Spleen (tissue), 7 donors: ENCODE measurements around the gene C1QBP.

Experiments
- POLR2A ChIP-seq, 3 donors: fragments of 450-650 bp; IDR thresholded peaks; one replicate each; pipeline ENCODE4 v1.5.1; 2017; ENCODE audit warnings: antibody characterized with exemption in 3 of 3, mild to moderate bottlenecking in 1 of 3
- POLR2AphosphoS5 ChIP-seq, 3 donors: sonication (generic); formaldehyde crosslinking; IDR thresholded peaks; one replicate each; pipeline ENCODE4 v1.5.1; 2017; ENCODE audit warnings: antibody characterized with exemption in 3 of 3
- TF ChIP-seq, protein P1 (sequence below), 11 experiments: fragments of 200-600 bp in 7 of 11; fragments of 450-650 bp in 4 of 11; sonication (generic) in 4 of 11; IDR thresholded peaks in 8 of 11; conservative IDR thresholded peaks in 3 of 11; 1 replicate in 7 of 11; 2 replicates in 4 of 11; pipeline versions ENCODE4 v1.4.0 to v1.8.0; 2016 to 2021; ENCODE audit warnings: antibody characterized with exemption in 11 of 11, inconsistent platforms in 4 of 11, mild to moderate bottlenecking in 1 of 11
- donor health status: DM: no; HTN: no; CAD: no; lungs with moderate emphysema.
- donor health status: DM: no; HTN: no; CAD: no.
- donor health status: DM: no; HTN: no; CAD: no.

DNA sequence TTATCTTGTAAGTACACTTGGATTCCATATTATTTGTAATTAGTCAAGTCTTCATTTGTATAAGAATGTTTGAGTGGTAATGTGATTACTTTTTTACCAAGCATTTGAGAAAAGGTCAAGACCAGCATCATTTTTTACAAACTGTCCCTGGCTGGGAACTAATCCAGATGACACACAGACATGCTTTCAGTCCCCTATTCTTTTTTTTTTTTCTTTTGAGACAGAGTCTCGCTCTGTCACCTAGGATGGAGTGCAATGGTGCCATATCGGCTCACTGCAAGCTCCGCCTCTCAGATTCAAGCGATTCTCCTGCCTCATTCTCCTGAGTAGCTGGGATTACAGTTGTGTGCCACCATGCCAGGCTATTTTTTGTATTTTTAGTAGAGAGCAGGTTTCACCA, 42.5 kb upstream of the C1QBP start:
- TF ChIP-seq POLR2A (IDR thresholded peaks at IDR 0.05) (no peak), POLR2AphosphoS5 (IDR thresholded peaks at IDR 0.05) (no peak)
- TF ChIP-seq, protein P1, sequence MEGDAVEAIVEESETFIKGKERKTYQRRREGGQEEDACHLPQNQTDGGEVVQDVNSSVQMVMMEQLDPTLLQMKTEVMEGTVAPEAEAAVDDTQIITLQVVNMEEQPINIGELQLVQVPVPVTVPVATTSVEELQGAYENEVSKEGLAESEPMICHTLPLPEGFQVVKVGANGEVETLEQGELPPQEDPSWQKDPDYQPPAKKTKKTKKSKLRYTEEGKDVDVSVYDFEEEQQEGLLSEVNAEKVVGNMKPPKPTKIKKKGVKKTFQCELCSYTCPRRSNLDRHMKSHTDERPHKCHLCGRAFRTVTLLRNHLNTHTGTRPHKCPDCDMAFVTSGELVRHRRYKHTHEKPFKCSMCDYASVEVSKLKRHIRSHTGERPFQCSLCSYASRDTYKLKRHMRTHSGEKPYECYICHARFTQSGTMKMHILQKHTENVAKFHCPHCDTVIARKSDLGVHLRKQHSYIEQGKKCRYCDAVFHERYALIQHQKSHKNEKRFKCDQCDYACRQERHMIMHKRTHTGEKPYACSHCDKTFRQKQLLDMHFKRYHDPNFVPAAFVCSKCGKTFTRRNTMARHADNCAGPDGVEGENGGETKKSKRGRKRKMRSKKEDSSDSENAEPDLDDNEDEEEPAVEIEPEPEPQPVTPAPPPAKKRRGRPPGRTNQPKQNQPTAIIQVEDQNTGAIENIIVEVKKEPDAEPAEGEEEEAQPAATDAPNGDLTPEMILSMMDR (IDR thresholded peaks at IDR 0.05 in 8 of 11, conservative IDR thresholded peaks at IDR 0.05 in 3 of 11) = no peak
